Measurements from ENCODE around the gene MYH13. TPM values are rescaled to one million over a fixed set of nuclear protein-coding genes. Genes with fewer than 3 reads are reported as not detected.

Gene MYH13
- total and polyA plus RNA-seq, 10 of the 15 experiments (the other 5 are each of a cell fraction or from before 2014, with no cell fraction given), result 0.01 to 0.04 (median 0.03) TPM; not detected in 4

DNA sequence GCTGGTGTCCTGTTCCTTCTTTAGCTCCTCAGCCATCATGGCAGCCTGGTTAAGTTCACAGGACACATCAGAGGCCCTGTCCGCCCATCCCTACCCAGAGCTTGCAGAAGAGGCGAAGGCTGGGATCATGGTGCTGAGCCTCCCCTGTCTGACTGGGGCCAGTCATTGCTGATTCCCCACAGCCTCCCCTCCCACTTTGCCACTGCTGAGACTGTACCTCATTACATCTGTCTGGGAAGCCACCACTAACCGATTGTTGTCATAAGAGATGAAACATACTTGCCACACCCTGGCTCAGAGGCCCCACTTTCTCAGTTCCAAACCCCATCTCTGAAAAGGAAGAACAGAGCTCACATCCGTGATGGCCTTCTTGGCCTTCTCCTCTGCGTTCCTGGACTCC is 66.2 kb downstream of the MYH13 start:
- BruUV-seq (replicated peaks), result no TSS peak
- 29% methylated on average over 5 of the region's 5 CpGs for WGBS (ENCODE audit: insufficient coverage, insufficient replicate concordance, low lambda C conversion rate, missing lambda C conversion rate)
- intact Hi-C loops (cut with micrococcal nuclease; ENCODE audit: unreplicated experiment), result no loop called here
- Histone ChIP-seq H2AFZ (ENCODE audit: control insufficient read depth, low read depth, low read length) (no peak overlapping the region), H3K4me1 (ENCODE audit: control insufficient read depth, insufficient read depth, low read length) (no peaks in the 10 kb centered on the region), H3K9ac (ENCODE audit: control insufficient read depth, insufficient read depth, low read length) (no peak overlapping the region), H3K4me3 (no peak overlapping the region), H3K36me3 (ENCODE audit: control insufficient read depth in 2 of 2, insufficient read depth in 2 of 2, low read length in 1 of 2) (no peaks in the 10 kb centered on the region), H3K9me3 (replicated peaks; ENCODE audit: control insufficient read depth, insufficient read depth, low read length) (no peaks in the 10 kb centered on the region; the same call in 2 of the 3 replicates), H3K27ac (ENCODE audit: control insufficient read depth, insufficient read depth) (no peak overlapping the region), H4K20me1 (ENCODE audit: control insufficient read depth, insufficient read depth) (no peaks in the 10 kb centered on the region), H3K27me3 (replicated peaks in 1 of 2; ENCODE audit: control insufficient read depth in 2 of 2, insufficient read depth in 2 of 2, low read length in 1 of 2) (no peaks in the 10 kb centered on the region; a peak in 1 of 4 replicates), H3K79me2 (ENCODE audit: control insufficient read depth, insufficient read depth, low read length) (no peaks in the 10 kb centered on the region), H3K4me2 (ENCODE audit: control insufficient read depth, insufficient read depth) (no peak overlapping the region)
- CTCF ChIA-PET, result interaction anchor here (1.7 kb wide), 1 partner anchor 11 kb away, joined by 3 read pairs; no protein-coding TSS in a partner anchor
- DNase-seq (ENCODE audit: low read depth, low spot score) (no peak), FAIRE-seq (no peak), ATAC-seq (no peak)
- POLR2A ChIA-PET, result no interaction called here
- RAD21 ChIA-PET (ENCODE audit: unreplicated experiment), result no interaction called here
- SMC1A ChIA-PET (ENCODE audit: uncharacterized antibody, unreplicated experiment), result no interaction called here
- TF ChIP-seq KDM1A (IDR thresholded peaks at IDR 0.05; ENCODE audit: borderline replicate concordance), result no peak
- TF ChIP-seq SUPT20H (IDR thresholded peaks at IDR 0.05; ENCODE audit: borderline replicate concordance, control insufficient read depth, low read depth, low read length), result no peak
- TF ChIP-seq TARDBP (IDR thresholded peaks at IDR 0.05; ENCODE audit: borderline replicate concordance), result no peak
- TF ChIP-seq CTCF (IDR thresholded peaks at IDR 0.05 in 2 of 3, conservative IDR thresholded peaks at IDR 0.05 in 1 of 3; ENCODE audit: control insufficient read depth in 2 of 3, extremely low read depth in 1 of 3, insufficient read depth in 1 of 3, low read depth in 3 of 3, low read length in 3 of 3), result no peak
- TF ChIP-seq RBBP5 (conservative IDR thresholded peaks at IDR 0.05), result no peak
- TF ChIP-seq MEF2A (IDR thresholded peaks at IDR 0.05; ENCODE audit: insufficient read depth, low read depth, low read length), result no peak
- no peak for TF ChIP-seq POLR2A (IDR thresholded peaks at IDR 0.05; ENCODE audit: low read depth, low read length)
- no peak for TF ChIP-seq MEF2B (IDR thresholded peaks at IDR 0.05; ENCODE audit: partially characterized antibody, poor library complexity, severe bottlenecking)
- no peak for TF ChIP-seq FOS (IDR thresholded peaks at IDR 0.05; ENCODE audit: borderline replicate concordance, extremely low read depth, insufficient read length)
- TF ChIP-seq YY1 (IDR thresholded peaks at IDR 0.05; ENCODE audit: low read depth, low read length), result no peak
- TF ChIP-seq MAX (IDR thresholded peaks at IDR 0.05; ENCODE audit: low read depth, low read length), result no peak
- no peak for TF ChIP-seq MYB (IDR thresholded peaks at IDR 0.05; ENCODE audit: borderline replicate concordance, low read depth, low read length)
- no peak for TF ChIP-seq CEBPB (IDR thresholded peaks at IDR 0.05; ENCODE audit: borderline replicate concordance in 1 of 2, low read depth in 2 of 2, low read length in 2 of 2)
- in situ Hi-C loops (cut with MboI), result no loop called here

Measured in GM12878 (cell line).